HG02840 (cell line): ENCODE measurements around the gene CD109.
A peak's percentile ranks its signal among the peaks of the same experiment; 100 is the strongest.
"Not testable (repeated sequence)": the region's sequence is repeated elsewhere in the genome, so short reads cannot be mapped to it uniquely, and the experiment has no call there.

Source experiments
- ATAC-seq: cut with Tn5 transposase; IDR thresholded peaks from one replicate; pipeline ENCODE4 v1.9.1; 2021; ENCODE audit warnings: mild to moderate bottlenecking, moderate library complexity, moderate number of reproducible peaks; ENCODE audit not compliant: unreplicated experiment, low FRiP score

Gene CD109

GRCh38 chr6:73722318-73723060 is 26.5 kb downstream of the CD109 start:
- ATAC-seq: peak; percentile 58

DNA sequence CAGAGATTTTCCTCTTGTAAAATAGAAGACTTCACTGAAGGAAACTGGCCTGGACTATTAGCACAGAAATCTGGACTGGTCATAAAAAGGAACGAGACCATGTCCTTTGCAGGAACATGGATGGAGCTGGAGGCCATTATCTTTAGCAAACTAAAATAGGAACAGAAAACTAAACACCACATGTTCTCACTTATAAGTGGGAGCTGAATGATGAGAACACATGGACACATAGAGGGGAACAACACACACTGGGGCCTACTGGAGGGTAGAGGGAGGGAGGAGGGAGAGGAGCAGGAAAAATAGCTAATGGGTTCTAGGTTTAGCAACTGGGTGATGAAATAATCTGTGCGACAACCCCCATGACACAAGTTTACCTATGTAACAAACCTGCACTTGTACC is 27.5 kb downstream of the CD109 start:
- ATAC-seq: not testable (repeated sequence)

- no peak for ATAC-seq
These were observed 28.4 kb downstream of the CD109 start for GRCh38 chr6:73724389-73724788.

DNA sequence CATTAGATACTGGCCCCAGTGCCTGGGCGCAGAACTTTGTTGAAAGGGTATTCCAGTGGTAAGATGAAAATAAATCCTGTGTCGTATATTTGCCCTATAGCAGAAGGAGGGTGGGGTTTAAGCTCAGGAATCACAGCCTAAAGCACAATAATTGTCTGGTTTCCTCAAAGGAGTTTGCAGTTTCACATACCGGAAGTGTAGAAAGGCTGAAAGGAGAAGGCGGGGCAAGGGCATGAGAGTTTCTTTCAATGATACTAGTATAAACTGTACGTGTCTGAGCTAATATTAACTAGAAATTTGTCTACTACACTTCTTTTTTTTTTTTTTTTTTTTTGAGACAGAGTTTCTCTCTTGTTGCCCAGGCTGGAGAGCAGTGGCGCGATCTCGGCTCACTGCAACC is 29.2 kb downstream of the CD109 start:
- not testable (repeated sequence) for ATAC-seq

DNA sequence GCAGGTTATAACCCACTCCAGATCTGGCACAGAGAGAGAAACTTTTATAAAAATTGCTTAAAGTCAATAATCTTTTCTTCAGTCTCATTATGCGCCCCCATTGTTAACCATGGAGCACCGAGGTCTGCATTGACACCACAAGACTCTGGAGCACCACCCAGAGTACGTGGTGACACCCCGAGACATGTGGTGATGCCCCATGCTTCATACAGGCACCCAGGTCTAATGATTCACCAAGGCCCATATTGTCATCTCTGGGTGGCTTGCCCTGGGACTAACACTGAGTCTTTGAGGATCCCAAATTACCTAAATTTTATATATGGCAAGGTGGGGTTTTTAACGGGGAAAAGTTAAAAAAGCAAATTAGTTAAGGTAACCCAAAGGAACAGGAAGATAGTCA is 31.1 kb downstream of the CD109 start:
- ATAC-seq: no peak

- peak; percentile 63 for ATAC-seq
These were observed 32.7 kb downstream of the CD109 start for GRCh38 chr6:73728548-73729205.

- no peak for ATAC-seq
These were observed 35.3 kb downstream of the CD109 start for GRCh38 chr6:73731285-73731684.

GRCh38 chr6:73732845-73733675 is 37.1 kb downstream of the CD109 start:
- ATAC-seq: peak; percentile 51

DNA sequence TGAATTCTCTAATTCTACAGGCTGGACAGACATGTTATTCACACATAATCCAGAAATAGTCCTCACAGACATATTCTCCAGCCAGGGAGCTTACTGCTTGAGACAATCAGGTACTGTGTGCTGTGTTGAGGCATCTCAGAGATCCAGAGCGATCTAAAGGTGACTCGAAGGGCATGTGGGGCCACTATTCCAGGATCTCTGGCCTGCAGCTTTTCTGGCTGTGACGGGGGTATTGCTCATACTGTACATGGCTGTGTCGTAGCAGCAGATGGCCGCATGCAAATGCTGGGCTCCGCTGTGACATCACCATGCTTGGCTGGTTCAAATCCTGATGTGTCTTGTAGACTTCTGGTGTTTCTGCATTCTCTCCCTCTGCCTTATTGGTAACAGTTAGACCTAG is 37.8 kb downstream of the CD109 start:
- no peak for ATAC-seq

DNA sequence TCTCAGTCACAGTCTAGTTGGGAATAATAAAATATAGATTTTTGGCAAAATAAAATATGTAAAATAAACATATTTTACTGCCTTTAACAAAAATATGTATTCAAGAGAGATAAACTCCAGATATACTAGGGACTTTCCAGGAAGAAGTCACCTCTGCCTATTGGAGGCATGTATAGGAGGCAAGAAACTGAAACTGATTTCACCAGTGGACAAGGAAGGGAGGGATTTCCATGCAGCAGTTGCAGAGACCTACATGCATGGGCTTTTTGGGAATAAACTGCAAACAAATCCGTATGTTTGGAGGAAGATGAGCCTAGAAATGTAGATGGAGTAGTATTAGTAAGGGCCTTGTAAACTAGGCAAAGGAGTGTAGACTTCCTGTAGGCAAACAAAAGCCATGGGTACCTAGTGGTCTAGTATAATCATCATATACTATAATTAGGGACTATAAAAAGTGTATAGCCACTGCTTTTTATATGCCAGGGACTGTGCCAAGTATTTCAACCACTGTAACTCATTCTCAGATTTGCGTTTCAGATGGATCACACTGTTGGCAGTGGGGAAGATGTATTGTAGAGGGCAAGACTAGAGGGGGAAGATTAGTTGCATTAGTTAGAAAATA is 38.9 kb downstream of the CD109 start:
- no peak for ATAC-seq

- ATAC-seq: no peak
These were observed 42.5 kb downstream of the CD109 start for GRCh38 chr6:73738367-73739028.

GRCh38 chr6:73739096-73739495 is 43.1 kb downstream of the CD109 start:
- peak; percentile 59 for ATAC-seq

GRCh38 chr6:73742433-73742832 is 46.4 kb downstream of the CD109 start:
- no peak for ATAC-seq

DNA sequence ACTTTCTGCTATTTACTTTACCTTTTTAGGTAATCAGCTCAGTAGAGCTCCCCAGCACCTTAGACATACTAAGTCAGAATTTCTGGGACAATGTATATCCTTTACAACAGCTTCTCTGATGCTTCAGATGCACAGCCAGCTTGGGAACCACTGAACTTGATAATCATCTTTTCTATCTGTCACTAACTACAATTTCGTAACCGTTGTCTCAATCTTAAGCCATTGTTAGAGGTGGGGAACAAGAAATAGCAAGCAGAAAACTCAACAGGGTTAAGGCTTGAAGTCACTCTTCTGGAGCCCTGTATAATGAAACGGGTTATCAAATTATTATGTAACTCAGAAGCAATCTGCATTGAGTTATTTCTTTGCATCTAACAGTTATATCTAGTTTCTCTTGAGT is 47.1 kb downstream of the CD109 start:
- ATAC-seq: no peak

- no peak for ATAC-seq
These were observed 47.6 kb downstream of the CD109 start for GRCh38 chr6:73743556-73743955.

DNA sequence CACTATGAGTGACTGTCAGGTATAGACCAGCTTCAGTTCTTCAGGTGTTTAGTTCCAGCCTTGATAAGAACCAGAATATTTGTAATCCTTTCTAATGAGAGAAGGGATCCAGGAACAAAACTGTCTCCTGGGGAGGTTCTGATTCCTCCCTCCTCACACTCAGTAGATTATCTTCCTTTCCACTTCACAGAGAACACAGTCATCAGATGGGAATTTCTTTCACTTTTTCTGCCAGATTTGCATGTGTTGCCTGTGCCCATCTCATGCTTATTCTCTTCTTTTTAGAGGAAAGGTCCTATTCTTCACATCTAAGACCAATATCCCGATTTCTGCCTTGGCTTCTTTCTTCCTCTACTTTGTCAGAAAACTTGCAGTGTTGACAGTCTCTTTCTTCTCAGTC is 50.8 kb downstream of the CD109 start:
- no peak for ATAC-seq

DNA sequence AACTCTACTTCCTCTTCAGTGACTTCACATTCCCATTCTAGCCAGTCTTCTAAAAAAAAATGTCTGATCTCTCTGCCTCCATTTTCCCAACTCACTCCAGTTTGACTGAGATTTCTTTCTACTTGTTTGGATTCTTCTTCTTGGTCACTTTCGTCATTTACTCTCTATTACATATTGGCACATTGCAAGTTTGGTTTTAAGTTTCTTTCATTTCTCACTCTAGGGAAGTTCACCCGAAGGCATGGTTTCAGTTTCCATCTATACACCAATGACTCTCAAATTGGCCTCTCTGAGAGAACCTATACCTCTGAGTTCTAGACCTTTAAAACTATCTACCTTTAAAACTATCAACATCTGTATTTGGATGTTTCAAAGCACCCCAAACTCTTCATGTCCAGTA is 51.3 kb downstream of the CD109 start:
- peak; percentile 96 for ATAC-seq

GRCh38 chr6:73752943-73753342 is 56.9 kb downstream of the CD109 start:
- ATAC-seq: no peak

DNA sequence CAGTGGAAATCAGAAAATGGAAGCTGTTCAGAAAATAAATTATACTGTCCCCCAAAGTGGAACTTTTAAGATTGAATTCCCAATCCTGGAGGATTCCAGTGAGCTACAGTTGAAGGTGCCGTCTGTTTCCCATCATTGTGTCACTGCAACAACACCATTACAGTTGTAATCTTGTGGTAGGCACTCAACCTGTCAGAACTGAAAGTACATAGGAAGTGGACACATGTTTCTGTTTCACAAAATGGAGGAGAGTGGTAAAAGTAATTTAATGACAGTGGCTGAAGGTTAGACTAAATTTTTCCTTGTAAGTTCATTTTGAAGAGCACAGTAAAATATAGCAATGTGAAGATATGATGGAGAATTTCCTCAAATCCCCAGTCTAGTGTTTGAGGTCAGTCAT is 70.0 kb downstream of the CD109 start:
- no peak for ATAC-seq

DNA sequence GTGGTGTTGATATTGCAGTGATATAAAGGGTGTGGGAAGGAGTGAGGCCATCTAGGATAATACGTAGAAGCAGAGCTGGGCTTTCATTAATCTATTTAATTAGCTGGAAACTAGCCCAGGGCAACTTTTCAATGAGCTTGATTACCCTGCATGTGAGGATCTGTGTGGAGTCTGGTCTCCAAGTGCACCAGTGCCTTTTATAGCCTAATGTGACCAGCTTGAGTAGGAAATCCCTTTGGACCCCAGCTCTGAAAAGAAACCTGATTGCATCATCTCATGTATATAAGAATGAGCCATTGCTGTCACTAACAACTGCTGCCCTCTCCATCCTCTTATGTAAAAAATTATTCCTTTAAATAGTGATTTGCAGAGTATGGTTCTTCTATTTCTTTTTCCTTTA is 72.6 kb downstream of the CD109 start:
- ATAC-seq: no peak
